ENCODE data around the gene TBC1D22B. TPM values are rescaled to one million over a fixed set of nuclear protein-coding genes. Genes with fewer than 3 reads are reported as not detected.

The TBC1D22B gene
- total RNA-seq, 1 experiment from 2014 or later: 12.9 TPM

GRCh38 chr6:37261198-37261597 is 3.6 kb downstream of the TBC1D22B start:
- Histone ChIP-seq H4K20me1 (ENCODE audit: control insufficient read depth, insufficient read depth, insufficient read length) (no peaks in the 10 kb centered on the region), H3K9me3 (ENCODE audit: control insufficient read depth, low read depth, low read length) (no peaks in the 10 kb centered on the region), H2BK12ac (ENCODE audit: insufficient read length, low read depth, low read length) (no peak overlapping the region), H3K79me2 (ENCODE audit: insufficient read depth, low read length) (peaks cover 11% of the 10 kb centered on the region; the same call in 1 of the 2 replicates), H3K23me2 (ENCODE audit: insufficient read length, low read depth, low read length, poor library complexity, severe bottlenecking) (peaks cover 4% of the 10 kb centered on the region), H4K5ac (ENCODE audit: insufficient read length, low read depth, low read length) (no peak overlapping the region), H2AK5ac (ENCODE audit: insufficient read length, low read length) (no peak overlapping the region), H4K8ac (replicated peaks; ENCODE audit: insufficient read length, low read depth, low read length) (no peak overlapping the region), H3T11ph (ENCODE audit: low read length) (no peak overlapping the region), H3K9ac (ENCODE audit: extremely low read depth, insufficient read length, low read length) (no peak overlapping the region), H2BK5ac (ENCODE audit: insufficient read length, low read length) (no peak overlapping the region), H3K4ac (ENCODE audit: low read depth, low read length) (no peak overlapping the region), H2BK15ac (ENCODE audit: low read depth, low read length) (no peak overlapping the region), H3K4me2 (ENCODE audit: insufficient read depth, insufficient read length, low read length) (no peak overlapping the region), H3K23ac (ENCODE audit: insufficient read length, low read depth, low read length) (no peak overlapping the region), H3K27ac (ENCODE audit: insufficient read length, low read depth, low read length) (no peak overlapping the region), H3K18ac (ENCODE audit: insufficient read length, low read depth, low read length) (no peak overlapping the region), H3K14ac (ENCODE audit: insufficient read depth, low read length) (no peak overlapping the region), H4K91ac (ENCODE audit: insufficient read length, low read depth, low read length) (no peak overlapping the region), H3K27me3 (ENCODE audit: insufficient read depth, low read length) (no peaks in the 10 kb centered on the region), H3K56ac (ENCODE audit: insufficient read length, low read depth, low read length) (no peak overlapping the region), H3K79me1 (ENCODE audit: insufficient read depth, low read depth, low read length, poor library complexity, severe bottlenecking) (no peaks in the 10 kb centered on the region), H2BK120ac (ENCODE audit: low read depth, low read length, poor library complexity, severe bottlenecking) (no peak overlapping the region), H2BK20ac (ENCODE audit: low read depth, low read length, poor library complexity, severe bottlenecking) (no peak overlapping the region), H2AFZ (ENCODE audit: low read length) (no peak overlapping the region), H3K4me1 (ENCODE audit: insufficient read depth, low read length) (no peaks in the 10 kb centered on the region; the same call in 1 of the 2 replicates)
- H3K36me3 Mint-ChIP-seq (ENCODE audit: insufficient read depth in 1 of 3, low read depth in 3 of 3): peaks cover 0 to 3% (median 2%) of the 10 kb centered on the region in 3 experiments; a peak in 3 of 7 replicates
- DNase-seq: no peak
- H3K9me3 Mint-ChIP-seq: no peaks in the 10 kb centered on the region
- no peak overlapping the region for H3K27ac Mint-ChIP-seq
- no peak for TF ChIP-seq CTCF (conservative IDR thresholded peaks at IDR 0.05)
- peaks cover 46 to 54% of the 10 kb centered on the region in 2 experiments for H3K4me1 Mint-ChIP-seq
- H3K4me3 Mint-ChIP-seq: no peak overlapping the region
- WGBS (ENCODE audit: extremely low coverage, insufficient read length, low lambda C conversion rate): no CpG with 5 or more reads among the region's 5 CpGs
- H3K27me3 Mint-ChIP-seq (ENCODE audit: low read depth): peaks cover 4% of the 10 kb centered on the region; the same call in 1 of the 2 replicates
